GM23248 (cell line): ENCODE results near the gene PHC2.

Experiments
- EZH2 ChIP-seq: fragments of 200-600 bp; sonication (generic); IDR thresholded peaks from 2 replicates; pipeline ENCODE4 v1.6.1; 2018; ENCODE audit warnings: antibody characterized with exemption, mild to moderate bottlenecking; ENCODE audit not compliant: insufficient read depth, poor library complexity, severe bottlenecking
- EZH2phosphoT487 ChIP-seq: fragments of 200-600 bp; sonication (generic); IDR thresholded peaks from 2 replicates; pipeline ENCODE4 v1.6.1; 2018; ENCODE audit warnings: antibody characterized with exemption, moderate library complexity, mild to moderate bottlenecking, low read depth; ENCODE audit not compliant: insufficient read depth

GRCh38 chr1:33305816-33306652, 124.9 kb downstream of the PHC2 start:
- TF ChIP-seq EZH2phosphoT487 (no peak), EZH2 (no peak)
